ENCODE data around the gene TUBA8.
"Not testable (repeated sequence)": the region's sequence is repeated elsewhere in the genome, so short reads cannot be mapped to it uniquely, and the experiment has no call there.

Gene TUBA8

DNA sequence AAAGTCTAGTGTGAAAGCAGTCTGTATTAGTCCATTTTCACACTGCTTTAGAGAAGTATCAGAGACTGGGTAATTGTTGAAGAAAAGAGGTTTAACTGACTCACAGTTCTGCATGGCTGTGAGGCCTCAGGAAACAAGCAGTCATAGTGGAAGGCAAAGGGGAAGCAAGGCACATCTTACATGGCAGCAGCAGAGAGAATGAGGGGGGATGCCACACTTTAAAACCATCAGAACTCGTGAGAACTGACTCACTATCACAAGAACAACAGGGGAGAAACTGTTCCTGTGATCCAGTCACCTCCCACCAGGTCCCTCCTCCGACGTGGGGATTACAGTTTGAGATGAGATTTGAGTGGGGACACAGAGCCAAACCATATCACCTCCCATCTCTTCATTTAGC, 13.8 kb upstream of the TUBA8 start:
- Histone ChIP-seq H3K4me3 (no peak overlapping the region), H3K27ac (no peak overlapping the region)
- TF ChIP-seq CTCF (IDR thresholded peaks at IDR 0.05), result no peak
- DNase-seq (ENCODE audit: low spot score), result no peak

- no peak for TF ChIP-seq CTCF (IDR thresholded peaks at IDR 0.05)
- Histone ChIP-seq H3K27ac (no peak overlapping the region), H3K4me3 (no peak overlapping the region)
- no peak for DNase-seq (ENCODE audit: low spot score)
Measured at GRCh38 chr22:18100781-18101180, 9.8 kb upstream of the TUBA8 start.

DNA sequence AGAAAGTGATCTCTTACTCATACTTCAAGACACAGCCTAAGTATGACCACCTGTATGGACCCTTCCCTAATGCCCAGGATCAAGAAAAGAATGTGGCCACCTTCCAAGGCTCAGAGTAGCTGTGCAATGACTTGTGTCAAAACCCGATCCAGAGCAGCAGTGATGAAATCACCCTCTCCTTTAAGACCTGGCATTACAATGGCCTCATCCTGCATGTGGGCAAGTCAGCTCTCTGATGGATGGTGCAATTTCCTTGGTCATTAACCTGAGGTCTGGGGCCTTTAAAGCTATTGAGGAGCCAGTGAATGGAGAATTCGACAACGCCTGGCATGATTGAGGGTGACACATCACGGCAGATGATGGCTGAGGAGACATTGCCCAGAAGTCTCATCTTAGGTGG, 9.1 kb upstream of the TUBA8 start:
- TF ChIP-seq CTCF (IDR thresholded peaks at IDR 0.05), result no peak
- no peak for DNase-seq (ENCODE audit: low spot score)
- no peak overlapping the region for H3K27ac ChIP-seq
- no peak overlapping the region for H3K4me3 ChIP-seq

- no peak for TF ChIP-seq CTCF (IDR thresholded peaks at IDR 0.05)
- Histone ChIP-seq H3K27ac (no peak overlapping the region), H3K4me3 (no peak overlapping the region)
- DNase-seq (ENCODE audit: low spot score), result no peak
Measured at GRCh38 chr22:18103527-18104269, 6.9 kb upstream of the TUBA8 start.

GRCh38 chr22:18104566-18104965, 6.0 kb upstream of the TUBA8 start:
- H3K4me3 ChIP-seq, result no peak overlapping the region
- no peak for TF ChIP-seq CTCF (IDR thresholded peaks at IDR 0.05)

GRCh38 chr22:18105981-18106380, 4.6 kb upstream of the TUBA8 start:
- H3K27ac ChIP-seq; DNase-seq (ENCODE audit: low spot score); H3K4me3 ChIP-seq: not testable (repeated sequence)

More at GRCh38 chr22:18104566-18104965, 6.0 kb upstream of the TUBA8 start:
- DNase-seq (ENCODE audit: low spot score), result no peak
- no peak overlapping the region for H3K27ac ChIP-seq

DNA sequence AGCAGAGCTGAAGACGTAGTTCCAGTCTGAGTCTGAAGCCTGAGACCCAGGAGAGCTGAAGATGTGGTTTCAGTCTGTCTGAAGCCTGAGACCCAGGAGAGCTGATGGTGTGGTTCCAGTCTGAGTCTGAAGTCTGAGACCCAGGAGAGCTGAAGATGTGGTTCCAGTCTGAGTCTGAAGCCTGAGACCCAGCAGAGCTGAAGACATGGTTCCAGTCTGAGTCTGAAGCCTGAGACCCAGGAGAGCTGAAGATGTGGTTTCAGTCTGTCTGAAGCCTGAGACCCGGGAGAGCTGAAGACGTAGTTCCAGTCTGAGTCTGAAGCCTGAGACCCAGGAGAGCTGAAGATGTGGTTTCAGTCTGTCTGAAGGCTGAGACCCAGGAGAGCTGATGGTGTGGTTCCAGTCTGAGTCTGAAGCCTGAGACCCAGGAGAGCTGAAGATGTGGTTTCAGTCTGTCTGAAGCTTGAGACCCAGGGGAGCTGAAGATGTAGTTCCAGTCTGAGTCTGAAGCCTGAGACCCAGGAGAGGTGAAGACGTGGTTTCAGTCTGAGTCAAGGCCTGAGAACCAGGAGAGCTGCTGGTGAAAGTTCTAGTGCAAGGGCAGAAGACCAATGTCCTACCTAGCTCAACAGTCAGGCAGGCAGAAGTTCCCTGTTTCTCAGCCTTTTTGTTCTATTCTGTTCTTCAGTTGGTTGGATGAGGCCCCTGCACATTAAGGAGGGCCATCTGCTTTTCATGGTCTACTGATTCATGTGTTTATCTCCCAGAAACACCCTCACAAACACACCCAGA, 3.9 kb upstream of the TUBA8 start:
- H3K4me3 ChIP-seq; H3K27ac ChIP-seq; DNase-seq (ENCODE audit: low spot score): not testable (repeated sequence)

GRCh38 chr22:18108187-18108586, 2.4 kb upstream of the TUBA8 start:
- no peak for TF ChIP-seq CTCF (IDR thresholded peaks at IDR 0.05)
- no peak for DNase-seq (ENCODE audit: low spot score)
- no peak overlapping the region for H3K27ac ChIP-seq
- H3K4me3 ChIP-seq, result no peak overlapping the region

Measured in coronary artery (tissue), 2 donors.